ENCODE results near the gene VAMP8.

Gene VAMP8

GRCh38 chr2:85607268-85608215, 30.2 kb downstream of the VAMP8 start:
- Histone ChIP-seq H4K20me1 (ENCODE audit: insufficient read depth, low read length, poor library complexity, severe bottlenecking) (peaks cover 9% of the 10 kb centered on the region), H3K36me3 (ENCODE audit: insufficient read depth, low read length) (peaks cover 15% of the 10 kb centered on the region; the same call in 1 of the 2 replicates), H3K9me3 (ENCODE audit: insufficient read depth, low read depth, low read length) (no peaks in the 10 kb centered on the region), H3K79me2 (ENCODE audit: insufficient read depth, low read length) (peaks cover 30% of the 10 kb centered on the region), H3K4me3 (ENCODE audit: low read length, poor library complexity, severe bottlenecking) (no peak overlapping the region), H3K27me3 (ENCODE audit: insufficient read depth, low read length, poor library complexity, severe bottlenecking) (no peaks in the 10 kb centered on the region), H2AFZ (ENCODE audit: low read length) (no peak overlapping the region), H3F3A (ENCODE audit: low read depth) (peaks cover 4% of the 10 kb centered on the region; the same call in 1 of the 2 replicates), H3K9me2 (replicated peaks; ENCODE audit: low read depth, low read length) (no peaks in the 10 kb centered on the region), H3K9ac (ENCODE audit: low read depth, low read length, poor library complexity, severe bottlenecking) (no peak overlapping the region), H3K4me2 (ENCODE audit: low read depth, low read length, poor library complexity, severe bottlenecking) (no peak overlapping the region), H3K4me1 (ENCODE audit: insufficient read depth, low read length, poor library complexity, severe bottlenecking) (peaks cover 14% of the 10 kb centered on the region)
- TF ChIP-seq CTCF (conservative IDR thresholded peaks at IDR 0.05; ENCODE audit: low read length): no peak
- no peak for TF ChIP-seq EZH2phosphoT487 (IDR thresholded peaks at IDR 0.05; ENCODE audit: borderline replicate concordance)

DNA sequence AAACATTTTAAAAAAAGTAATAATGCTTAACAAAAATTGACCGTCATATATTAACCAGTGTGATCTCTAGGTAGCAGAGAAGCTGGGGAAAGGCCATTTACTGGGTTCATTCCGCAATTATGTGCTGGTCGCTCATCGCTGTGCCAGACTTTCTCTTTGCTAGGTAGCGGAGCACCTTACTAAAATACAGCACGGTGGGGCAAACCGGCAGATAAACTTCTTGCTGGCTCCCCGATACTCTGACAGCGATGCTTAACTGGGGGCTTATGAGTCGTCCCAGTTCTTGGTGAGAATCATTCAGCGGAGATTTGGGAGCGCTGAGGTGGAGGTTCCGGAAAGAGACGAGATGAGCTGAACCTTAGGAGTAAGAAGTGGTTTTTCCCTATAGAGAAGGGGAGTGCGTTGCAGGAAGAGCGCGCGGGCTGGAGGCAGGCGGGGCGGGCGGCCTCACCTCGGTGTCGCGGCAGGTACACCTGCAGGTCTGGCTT, 33.9 kb downstream of the VAMP8 start:
- peaks cover 12% of the 10 kb centered on the region for H4K20me1 ChIP-seq (ENCODE audit: insufficient read depth, low read length, poor library complexity, severe bottlenecking)
- H2AFZ ChIP-seq (ENCODE audit: low read length): peak overlapping the region; percentile 56
- no peaks in the 10 kb centered on the region for H3K9me2 ChIP-seq (replicated peaks; ENCODE audit: low read depth, low read length)
- peak overlapping the region; percentile 72 for H3K4me2 ChIP-seq (ENCODE audit: low read depth, low read length, poor library complexity, severe bottlenecking)
- H3K27me3 ChIP-seq (ENCODE audit: insufficient read depth, low read length, poor library complexity, severe bottlenecking): no peaks in the 10 kb centered on the region
- no peaks in the 10 kb centered on the region for H3K9me3 ChIP-seq (ENCODE audit: insufficient read depth, low read depth, low read length)
- H3K4me1 ChIP-seq (ENCODE audit: insufficient read depth, low read length, poor library complexity, severe bottlenecking): peaks cover 8% of the 10 kb centered on the region
- H3K36me3 ChIP-seq (ENCODE audit: insufficient read depth, low read length): peaks cover 15% of the 10 kb centered on the region; the same call in 1 of the 2 replicates
- TF ChIP-seq EZH2phosphoT487 (IDR thresholded peaks at IDR 0.05; ENCODE audit: borderline replicate concordance) (no peak), CTCF (conservative IDR thresholded peaks at IDR 0.05; ENCODE audit: low read length) (no peak)
- H3F3A ChIP-seq (ENCODE audit: low read depth): peaks cover 2% of the 10 kb centered on the region; the same call in 1 of the 2 replicates
- peaks cover 37% of the 10 kb centered on the region for H3K79me2 ChIP-seq (ENCODE audit: insufficient read depth, low read length)
- H3K4me3 ChIP-seq (ENCODE audit: low read length, poor library complexity, severe bottlenecking): peak overlapping the region; percentile 81
- H3K9ac ChIP-seq (ENCODE audit: low read depth, low read length, poor library complexity, severe bottlenecking): peak overlapping the region; percentile 86

DNA sequence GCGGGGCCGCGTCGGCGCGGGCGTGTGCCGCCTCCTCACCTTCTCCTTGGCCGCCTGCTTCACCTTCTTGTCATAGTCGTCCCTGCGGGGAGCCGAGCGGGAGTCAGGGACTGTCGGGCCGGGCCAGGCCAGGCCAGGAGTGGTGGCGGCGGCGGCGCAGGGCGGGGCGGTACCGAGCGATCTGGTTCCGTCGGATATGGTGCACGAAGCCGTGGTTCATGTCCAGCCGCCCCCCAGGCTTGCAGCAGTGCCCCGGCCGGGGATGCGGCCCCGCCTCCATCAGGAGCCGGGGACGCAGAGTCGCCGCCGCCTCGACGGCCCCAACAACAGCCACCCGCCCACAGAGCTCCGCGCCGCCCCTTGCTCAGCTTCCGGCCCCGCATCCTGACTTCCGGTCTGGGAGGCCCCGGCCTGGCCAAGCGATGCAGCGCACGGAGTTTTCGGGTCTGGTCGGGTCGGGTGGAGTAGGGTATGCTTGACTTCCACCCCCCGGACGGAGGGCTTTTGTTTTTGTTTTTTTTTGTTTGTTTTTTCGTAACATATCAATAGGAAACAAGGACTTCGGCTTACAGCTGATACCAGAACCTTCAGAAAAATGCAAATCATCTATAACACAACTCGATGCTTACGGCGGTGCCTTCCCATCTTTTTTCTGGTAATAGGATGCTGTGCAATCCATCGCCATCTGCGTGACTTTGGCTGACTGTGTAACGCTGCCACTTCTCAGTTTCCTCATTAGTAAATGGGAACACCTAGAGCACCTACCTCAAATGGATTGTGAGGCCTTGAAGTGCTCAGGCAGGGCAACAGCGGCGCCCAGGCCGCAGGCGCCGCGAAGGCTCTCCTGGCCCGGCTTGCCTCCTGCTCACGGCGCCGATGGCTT, 34.6 kb downstream of the VAMP8 start, which contains the start of gene C2orf68:
C2orf68 (minus strand) TSS at position 362 of the 883 bp plus-strand sequence; CDS start at position 280, 82 bp downstream.
- Histone ChIP-seq H3K9me2 (replicated peaks; ENCODE audit: low read depth, low read length) (no peaks in the 10 kb centered on the region), H4K20me1 (ENCODE audit: insufficient read depth, low read length, poor library complexity, severe bottlenecking) (peaks cover 18% of the 10 kb centered on the region), H3K9ac (ENCODE audit: low read depth, low read length, poor library complexity, severe bottlenecking) (peak within 1 kb of the TSS; percentile 86), H2AFZ (ENCODE audit: low read length) (peak within 1 kb of the TSS; percentile 56), H3F3A (ENCODE audit: low read depth) (no peaks in the 10 kb centered on the region; the same call in 1 of the 2 replicates), H3K9me3 (ENCODE audit: insufficient read depth, low read depth, low read length) (no peaks in the 10 kb centered on the region), H3K4me2 (ENCODE audit: low read depth, low read length, poor library complexity, severe bottlenecking) (peak within 1 kb of the TSS; percentile 72), H3K79me2 (ENCODE audit: insufficient read depth, low read length) (peaks cover 43% of the 10 kb centered on the region), H3K4me3 (ENCODE audit: low read length, poor library complexity, severe bottlenecking) (peak within 1 kb of the TSS; percentile 81), H3K4me1 (ENCODE audit: insufficient read depth, low read length, poor library complexity, severe bottlenecking) (peaks cover 8% of the 10 kb centered on the region), H3K27me3 (ENCODE audit: insufficient read depth, low read length, poor library complexity, severe bottlenecking) (no peaks in the 10 kb centered on the region), H3K36me3 (ENCODE audit: insufficient read depth, low read length) (peaks cover 15% of the 10 kb centered on the region; the same call in 1 of the 2 replicates)
- TF ChIP-seq EZH2phosphoT487 (IDR thresholded peaks at IDR 0.05; ENCODE audit: borderline replicate concordance): no peak
- no peak for TF ChIP-seq CTCF (conservative IDR thresholded peaks at IDR 0.05; ENCODE audit: low read length)
